OCI-LY3 (cell line): ENCODE measurements around the gene NLGN1.

Experiments
- H2AFZ ChIP-seq: fragments of 200-600, 300-600 bp; shearing (Covaris generic); 2 replicates; pipeline ENCODE4 v1.6.0; 2014; ENCODE audit warnings: antibody characterized with exemption, low read depth, low read length
- H3K27ac ChIP-seq: fragments of 200-600, 300-600 bp; sonication (generic); 2 replicates; pipeline ENCODE4 v1.5.1; 2014; ENCODE audit warnings: mild to moderate bottlenecking, low read length, moderate library complexity, mixed read lengths
- H3K27me3 ChIP-seq: fragments of 200-600, 300-600 bp; sonication (generic); 2 replicates; pipeline ENCODE4 v1.6.1; 2014; ENCODE audit warnings: low read depth, low read length, mixed read lengths
- H3K36me3 ChIP-seq: fragments of 200-600, 300-600 bp; sonication (generic); replicated peaks from 2 replicates; pipeline ENCODE3; 2014; ENCODE audit warnings: low read depth, low read length, mixed read lengths
- H3K4me1 ChIP-seq: fragments of 300-600, 200-600 bp; sonication (generic); 2 replicates; pipeline ENCODE4 v1.6.1; 2014; ENCODE audit warnings: low read length, mixed read lengths
- H3K4me2 ChIP-seq: fragments of 200-600, 300-600 bp; sonication (generic); 2 replicates; pipeline ENCODE4 v1.6.1; 2014; ENCODE audit warnings: low read length, mixed read lengths
- H3K4me3 ChIP-seq: fragments of 300-600, 200-600 bp; sonication (generic); 2 replicates; pipeline ENCODE4 v1.5.1; 2014; ENCODE audit warnings: antibody characterized with exemption, mild to moderate bottlenecking, low read length, moderate library complexity
- H3K79me2 ChIP-seq: fragments of 300-600, 200-600 bp; shearing (Covaris generic); 2 replicates; pipeline ENCODE4 v1.6.1; 2014; ENCODE audit warnings: mild to moderate bottlenecking, low read length, mixed read lengths
- H3K9ac ChIP-seq: fragments of 300-600, 200-600 bp; shearing (Covaris generic); 2 replicates; pipeline ENCODE4 v1.6.0; 2014; ENCODE audit warnings: mild to moderate bottlenecking, low read length, moderate library complexity
- H3K9me3 ChIP-seq: fragments of 200-600, 300-600 bp; shearing (Covaris generic); 2 replicates; pipeline ENCODE4 v1.6.1; 2014; ENCODE audit warnings: low read length, mixed read lengths; ENCODE audit not compliant: insufficient read depth
- H4K20me1 ChIP-seq: fragments of 200-600, 300-600 bp; sonication (generic); 2 replicates; pipeline ENCODE4 v1.6.1; 2016; ENCODE audit warnings: low read length, mixed read lengths; ENCODE audit not compliant: insufficient read depth
- EZH2phosphoT487 ChIP-seq: fragments of 200-600 bp; shearing (Covaris generic); IDR thresholded peaks from 2 replicates; pipeline ENCODE4 v1.6.1; 2018; ENCODE audit warnings: antibody characterized with exemption, mixed run types, low read depth
- TF ChIP-seq, protein P1 (sequence below): fragments of 200-600, 300-600 bp; sonication (generic); IDR thresholded peaks from 2 replicates; pipeline ENCODE4 v1.5.1; 2014; ENCODE audit warnings: antibody characterized with exemption, low read length, low read depth

NLGN1 gene

DNA sequence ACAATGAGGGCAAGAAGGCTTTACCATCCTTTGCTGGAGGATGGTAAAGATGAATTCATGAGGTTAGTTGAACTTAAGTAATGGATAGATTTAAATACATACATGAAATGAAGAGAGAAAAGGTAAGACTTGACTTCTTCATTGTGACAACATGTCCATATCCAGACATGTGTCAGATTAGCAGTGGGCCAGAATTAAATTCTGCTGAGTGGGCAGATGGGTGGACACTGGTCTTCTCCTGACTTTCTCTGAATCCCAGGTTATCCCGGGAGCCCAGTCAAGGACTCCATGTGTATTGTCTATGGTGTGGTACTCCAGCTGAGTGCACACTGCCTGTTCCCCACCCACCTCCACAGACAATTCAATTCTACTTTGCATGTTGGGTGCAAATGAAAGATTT lies 603.1 kb downstream of the NLGN1 start:
- H2AFZ ChIP-seq: no peak overlapping the region
- no peaks in the 10 kb centered on the region for H3K4me1 ChIP-seq
- no peaks in the 10 kb centered on the region for H4K20me1 ChIP-seq
- no peaks in the 10 kb centered on the region for H3K79me2 ChIP-seq
- no peak overlapping the region for H3K4me2 ChIP-seq
- H3K4me3 ChIP-seq: no peak overlapping the region
- TF ChIP-seq EZH2phosphoT487: no peak
- TF ChIP-seq, protein P1, sequence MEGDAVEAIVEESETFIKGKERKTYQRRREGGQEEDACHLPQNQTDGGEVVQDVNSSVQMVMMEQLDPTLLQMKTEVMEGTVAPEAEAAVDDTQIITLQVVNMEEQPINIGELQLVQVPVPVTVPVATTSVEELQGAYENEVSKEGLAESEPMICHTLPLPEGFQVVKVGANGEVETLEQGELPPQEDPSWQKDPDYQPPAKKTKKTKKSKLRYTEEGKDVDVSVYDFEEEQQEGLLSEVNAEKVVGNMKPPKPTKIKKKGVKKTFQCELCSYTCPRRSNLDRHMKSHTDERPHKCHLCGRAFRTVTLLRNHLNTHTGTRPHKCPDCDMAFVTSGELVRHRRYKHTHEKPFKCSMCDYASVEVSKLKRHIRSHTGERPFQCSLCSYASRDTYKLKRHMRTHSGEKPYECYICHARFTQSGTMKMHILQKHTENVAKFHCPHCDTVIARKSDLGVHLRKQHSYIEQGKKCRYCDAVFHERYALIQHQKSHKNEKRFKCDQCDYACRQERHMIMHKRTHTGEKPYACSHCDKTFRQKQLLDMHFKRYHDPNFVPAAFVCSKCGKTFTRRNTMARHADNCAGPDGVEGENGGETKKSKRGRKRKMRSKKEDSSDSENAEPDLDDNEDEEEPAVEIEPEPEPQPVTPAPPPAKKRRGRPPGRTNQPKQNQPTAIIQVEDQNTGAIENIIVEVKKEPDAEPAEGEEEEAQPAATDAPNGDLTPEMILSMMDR: no peak
- no peaks in the 10 kb centered on the region for H3K27me3 ChIP-seq
- no peaks in the 10 kb centered on the region for H3K36me3 ChIP-seq
- H3K9ac ChIP-seq: no peak overlapping the region
- no peak overlapping the region for H3K27ac ChIP-seq
- no peaks in the 10 kb centered on the region for H3K9me3 ChIP-seq

DNA sequence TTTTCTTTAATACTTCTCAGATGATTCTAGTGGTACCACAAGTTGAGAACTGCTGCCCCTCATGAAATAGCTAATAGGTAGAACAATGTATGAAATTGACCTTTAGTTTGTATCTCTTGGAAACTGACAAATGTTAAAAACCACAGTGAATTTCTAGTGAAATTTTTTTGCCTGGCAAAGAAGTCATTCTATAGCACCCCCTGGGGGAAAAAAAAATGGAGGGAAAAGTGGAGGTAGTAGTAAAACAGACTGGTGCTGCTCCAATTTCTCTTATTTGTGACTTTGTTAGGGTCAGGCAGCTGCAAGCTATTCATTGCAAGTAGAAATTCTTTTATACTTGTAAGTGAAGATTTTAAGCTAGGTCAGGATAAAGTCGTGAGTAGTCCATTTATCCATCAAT lies 605.0 kb downstream of the NLGN1 start:
- Histone ChIP-seq H2AFZ (no peak overlapping the region), H3K9ac (no peak overlapping the region), H3K4me1 (no peaks in the 10 kb centered on the region), H3K36me3 (no peaks in the 10 kb centered on the region), H3K4me3 (no peak overlapping the region), H3K27me3 (no peaks in the 10 kb centered on the region), H3K4me2 (no peak overlapping the region), H3K9me3 (no peaks in the 10 kb centered on the region), H3K27ac (no peak overlapping the region), H4K20me1 (no peaks in the 10 kb centered on the region), H3K79me2 (no peaks in the 10 kb centered on the region)
- no peak for TF ChIP-seq EZH2phosphoT487
- TF ChIP-seq, protein P1: peak; percentile 38

DNA sequence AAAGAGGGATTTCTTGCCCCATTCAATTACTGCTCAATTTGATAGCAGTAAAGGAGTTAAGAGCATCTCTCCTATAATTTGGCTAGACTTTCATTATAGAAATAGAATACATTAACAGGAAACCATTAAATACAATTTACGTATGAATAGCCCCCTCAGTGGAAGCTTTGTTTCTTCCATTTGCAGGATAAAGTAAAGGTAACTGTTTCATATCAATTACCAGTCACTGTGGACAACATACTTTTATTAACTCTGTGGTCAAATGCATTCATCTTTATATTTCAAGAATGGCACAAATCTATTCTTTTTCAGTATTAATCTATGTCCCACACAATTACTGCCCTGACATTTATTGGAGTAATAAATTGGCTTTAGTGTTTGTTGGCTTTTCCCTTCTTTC lies 613.4 kb downstream of the NLGN1 start:
- Histone ChIP-seq H3K4me2 (no peak overlapping the region), H3K9me3 (no peaks in the 10 kb centered on the region), H3K36me3 (no peaks in the 10 kb centered on the region), H3K4me1 (no peaks in the 10 kb centered on the region), H3K27ac (no peak overlapping the region), H3K4me3 (no peak overlapping the region), H4K20me1 (no peaks in the 10 kb centered on the region), H3K27me3 (no peaks in the 10 kb centered on the region), H2AFZ (no peak overlapping the region), H3K79me2 (no peaks in the 10 kb centered on the region), H3K9ac (no peak overlapping the region)
- TF ChIP-seq, protein P1: no peak
- no peak for TF ChIP-seq EZH2phosphoT487

DNA sequence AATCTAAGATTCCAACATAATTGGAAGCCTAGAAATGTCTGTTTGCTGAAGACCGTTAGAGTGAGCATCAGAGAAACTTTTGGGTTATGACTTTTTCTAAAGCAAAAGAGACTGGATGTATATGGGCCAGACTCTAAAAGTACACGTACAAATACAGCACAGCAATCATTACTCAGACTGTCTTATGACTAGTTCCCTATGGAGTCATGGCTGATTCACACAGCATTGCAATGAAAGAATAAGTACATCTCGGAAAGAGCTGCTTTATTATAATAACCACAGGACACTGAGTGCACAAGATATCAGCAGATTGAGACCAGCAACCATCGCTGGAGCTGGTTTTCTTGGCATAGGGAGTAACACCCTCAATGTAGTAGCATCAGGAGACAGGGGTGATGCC lies 618.6 kb downstream of the NLGN1 start:
- Histone ChIP-seq H4K20me1 (no peaks in the 10 kb centered on the region), H3K27ac (no peak overlapping the region), H3K79me2 (no peaks in the 10 kb centered on the region), H2AFZ (no peak overlapping the region), H3K4me3 (no peak overlapping the region), H3K9ac (no peak overlapping the region), H3K4me1 (no peaks in the 10 kb centered on the region), H3K27me3 (no peaks in the 10 kb centered on the region), H3K9me3 (no peaks in the 10 kb centered on the region), H3K36me3 (no peaks in the 10 kb centered on the region), H3K4me2 (no peak overlapping the region)
- no peak for TF ChIP-seq EZH2phosphoT487
- TF ChIP-seq, protein P1: no peak
